IPS-15b (cell line): ENCODE results near the gene SLC36A4.
A peak's percentile ranks its signal among the peaks of the same experiment; 100 is the strongest.
"Not testable (repeated sequence)": the region's sequence is repeated elsewhere in the genome, so short reads cannot be mapped to it uniquely, and the experiment has no call there.

Source experiments
- H3K27me3 ChIP-seq: one replicate; pipeline ENCODE4 v1.6.1; 2013; ENCODE audit warnings: low read length; ENCODE audit not compliant: control insufficient read depth, insufficient read depth
- H3K36me3 ChIP-seq: one replicate; pipeline ENCODE4 v1.6.1; 2013; ENCODE audit warnings: low read length; ENCODE audit not compliant: control insufficient read depth, insufficient read depth
- H3K4me1 ChIP-seq: one replicate; pipeline ENCODE4 v1.6.1; 2013; ENCODE audit warnings: mild to moderate bottlenecking, low read length; ENCODE audit not compliant: control insufficient read depth, insufficient read depth
- H3K4me3 ChIP-seq: one replicate; pipeline ENCODE4 v1.5.1; 2013; ENCODE audit warnings: low read depth, low read length
- H3K9ac ChIP-seq: one replicate; pipeline ENCODE4 v1.6.1; 2013; ENCODE audit warnings: low read depth, mild to moderate bottlenecking, low read length
- H3K9me3 ChIP-seq: one replicate; pipeline ENCODE4 v1.6.1; 2013; ENCODE audit warnings: mild to moderate bottlenecking, low read length; ENCODE audit not compliant: control insufficient read depth, insufficient read depth

SLC36A4 gene

DNA sequence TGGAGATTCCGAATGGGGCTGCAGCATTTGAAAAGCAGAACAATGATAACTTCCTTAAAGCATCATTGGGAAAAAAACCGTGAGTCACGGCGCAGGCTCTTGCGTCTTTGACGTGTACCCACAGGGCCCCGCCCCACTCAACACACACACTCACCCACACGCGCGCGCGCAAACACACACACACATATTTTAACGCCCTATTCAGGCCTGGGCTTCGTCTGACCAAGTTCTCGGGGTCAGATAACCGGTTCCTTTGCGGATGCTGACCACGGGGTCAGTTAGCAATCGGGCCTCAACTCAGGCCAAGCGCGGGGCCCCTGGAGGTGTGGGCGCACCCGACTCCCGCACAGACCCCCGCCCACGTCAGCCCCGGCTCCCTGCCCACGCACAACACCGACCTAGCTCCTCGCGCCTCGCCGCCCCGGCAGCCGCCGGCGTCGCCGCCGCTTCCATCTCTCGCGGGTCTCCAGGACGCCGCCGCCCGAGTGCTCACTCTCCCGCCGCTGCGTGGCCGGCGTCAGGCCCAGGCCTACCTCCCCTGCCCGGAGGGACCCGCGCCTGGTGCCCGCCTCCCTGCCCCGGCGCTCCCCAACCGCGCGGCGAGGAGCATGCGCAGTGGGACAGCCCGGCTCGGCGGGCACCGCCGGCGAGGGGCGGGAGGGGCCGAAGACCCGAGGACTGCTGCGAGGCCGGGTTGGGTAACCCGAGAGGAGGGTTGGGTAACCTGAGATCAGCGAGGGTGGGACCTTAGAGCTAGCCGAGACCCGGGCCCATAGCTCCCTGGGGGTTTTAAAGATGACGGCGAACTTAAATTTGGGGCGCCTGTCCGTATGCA is at the start of gene SLC36A4:
Gene SLC36A4 (minus strand): TSS at position 612 of the 835 bp plus-strand sequence. CDS start 159 bp downstream, at position 453.
- peak within 1 kb of the TSS; percentile 62 for H3K4me3 ChIP-seq
- H3K9ac ChIP-seq: peak within 1 kb of the TSS; percentile 62
- H3K4me1 ChIP-seq: no peaks in the 10 kb centered on the region
- H3K27me3 ChIP-seq: no peaks in the 10 kb centered on the region
- H3K9me3 ChIP-seq: no peaks in the 10 kb centered on the region
- no peaks in the 10 kb centered on the region for H3K36me3 ChIP-seq

GRCh38 chr11:93246790-93247189 is 49.0 kb upstream of the SLC36A4 start:
- H3K9me3 ChIP-seq, H3K4me1 ChIP-seq, H3K4me3 ChIP-seq, H3K36me3 ChIP-seq, H3K27me3 ChIP-seq, H3K9ac ChIP-seq: not testable (repeated sequence)

DNA sequence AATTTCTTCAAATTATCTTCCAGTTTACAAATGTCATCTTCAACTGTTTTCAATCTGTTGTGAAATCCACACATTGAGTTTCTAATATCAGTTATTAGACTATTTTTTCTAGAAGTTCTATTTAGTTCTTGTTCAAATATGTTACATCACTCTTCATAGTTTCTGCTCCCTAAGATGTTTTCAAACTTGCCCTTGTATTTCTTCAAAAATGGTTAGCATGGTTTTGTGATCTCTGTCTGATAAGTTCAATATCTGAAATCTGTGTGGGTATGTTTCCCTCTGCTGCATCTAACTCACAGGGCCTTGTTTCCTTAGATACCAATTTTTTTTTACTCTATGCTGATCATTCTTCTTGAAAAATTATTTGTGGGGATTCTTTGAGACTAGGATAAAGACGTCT is 46.2 kb upstream of the SLC36A4 start:
- Histone ChIP-seq H3K36me3 (no peaks in the 10 kb centered on the region), H3K4me1 (no peaks in the 10 kb centered on the region), H3K27me3 (no peaks in the 10 kb centered on the region), H3K9me3 (no peaks in the 10 kb centered on the region), H3K4me3 (no peak overlapping the region), H3K9ac (no peak overlapping the region)

DNA sequence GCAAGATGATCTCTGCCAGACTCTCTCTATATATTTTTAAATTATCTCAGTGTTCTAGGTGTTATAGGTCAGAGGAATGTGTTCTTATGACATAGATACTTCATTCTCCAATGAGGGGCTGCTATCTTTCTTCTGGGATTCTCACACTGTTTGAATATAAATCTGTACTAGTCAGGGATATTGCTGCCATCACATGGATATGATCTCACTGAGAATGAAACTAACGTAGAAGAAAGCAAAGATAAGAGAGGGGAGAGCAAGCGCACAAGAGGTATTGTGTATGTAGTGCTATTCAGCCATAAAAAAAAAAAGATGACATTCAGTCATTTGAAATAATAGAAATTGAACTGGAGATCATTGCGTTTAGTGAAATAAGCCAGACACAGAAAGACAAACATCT is 42.2 kb upstream of the SLC36A4 start:
- Histone ChIP-seq H3K4me3 (no peak overlapping the region), H3K27me3 (no peaks in the 10 kb centered on the region), H3K4me1 (no peaks in the 10 kb centered on the region), H3K36me3 (no peaks in the 10 kb centered on the region), H3K9me3 (no peaks in the 10 kb centered on the region), H3K9ac (no peak overlapping the region)

DNA sequence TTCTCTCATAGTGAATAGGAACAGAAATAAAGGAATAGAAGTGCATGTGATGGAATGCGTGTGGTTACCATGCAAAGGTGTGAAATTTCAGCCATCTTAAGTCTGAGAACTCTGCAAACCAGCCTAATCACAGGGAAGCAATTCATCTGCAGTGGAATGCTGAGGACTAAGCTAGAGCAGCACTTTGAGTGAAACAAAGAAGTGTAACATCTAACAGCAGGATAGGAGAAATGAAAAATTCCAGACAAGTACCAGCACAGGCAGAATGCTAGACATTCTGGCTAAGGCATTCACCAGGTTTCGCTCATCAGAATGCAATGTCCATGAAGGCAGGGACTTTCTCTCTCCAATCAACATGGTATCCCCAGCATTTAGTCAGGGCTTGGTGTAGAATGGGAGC is 41.2 kb upstream of the SLC36A4 start:
- no peaks in the 10 kb centered on the region for H3K4me1 ChIP-seq
- no peak overlapping the region for H3K4me3 ChIP-seq
- no peaks in the 10 kb centered on the region for H3K36me3 ChIP-seq
- no peaks in the 10 kb centered on the region for H3K9me3 ChIP-seq
- no peaks in the 10 kb centered on the region for H3K27me3 ChIP-seq
- H3K9ac ChIP-seq: no peak overlapping the region

DNA sequence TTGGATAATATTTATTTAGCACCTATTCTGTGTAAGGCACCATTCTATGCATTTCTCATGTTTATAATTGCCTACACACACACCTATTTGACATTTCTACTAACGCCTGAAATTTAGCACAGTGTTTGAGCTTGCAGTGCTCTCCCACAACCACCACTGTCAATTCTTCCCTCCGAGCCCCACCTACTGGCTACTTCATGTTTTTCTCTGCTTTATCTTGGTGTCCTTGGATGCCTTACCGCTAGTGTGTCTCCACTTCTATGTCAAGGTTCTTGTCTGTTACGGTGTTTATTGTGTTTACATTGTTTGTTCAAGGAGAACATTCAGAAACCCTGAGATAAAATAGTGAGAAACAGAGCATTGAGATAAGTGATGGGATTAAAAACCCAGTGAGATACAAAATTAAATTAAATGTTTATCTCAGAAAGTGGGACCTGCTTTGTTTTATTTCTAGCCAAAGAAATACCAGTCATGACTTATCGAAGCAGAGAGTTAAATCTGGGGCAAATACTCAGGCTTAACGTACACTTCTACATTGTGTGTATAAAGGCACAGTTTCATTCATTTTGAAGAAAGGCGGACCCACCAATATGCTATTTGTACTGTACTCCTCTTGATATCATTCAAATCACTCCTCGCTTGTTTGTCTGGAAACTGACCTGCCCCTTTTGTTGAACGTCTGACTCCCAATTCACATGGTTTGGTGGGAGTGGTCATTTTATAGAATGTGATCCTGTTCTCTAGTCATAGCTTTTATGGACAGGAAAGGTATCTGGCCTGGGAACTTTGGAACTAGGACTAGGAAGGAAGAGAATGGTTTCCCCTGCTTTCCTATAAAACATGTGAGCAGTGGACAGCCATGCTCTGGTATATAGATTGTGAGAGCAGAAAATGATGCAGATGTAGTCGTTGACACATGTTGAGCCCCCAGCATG is 39.2 kb upstream of the SLC36A4 start:
- Histone ChIP-seq H3K36me3 (no peaks in the 10 kb centered on the region), H3K4me1 (no peaks in the 10 kb centered on the region), H3K4me3 (no peak overlapping the region), H3K9me3 (no peaks in the 10 kb centered on the region), H3K9ac (no peak overlapping the region), H3K27me3 (peaks cover 3% of the 10 kb centered on the region)

DNA sequence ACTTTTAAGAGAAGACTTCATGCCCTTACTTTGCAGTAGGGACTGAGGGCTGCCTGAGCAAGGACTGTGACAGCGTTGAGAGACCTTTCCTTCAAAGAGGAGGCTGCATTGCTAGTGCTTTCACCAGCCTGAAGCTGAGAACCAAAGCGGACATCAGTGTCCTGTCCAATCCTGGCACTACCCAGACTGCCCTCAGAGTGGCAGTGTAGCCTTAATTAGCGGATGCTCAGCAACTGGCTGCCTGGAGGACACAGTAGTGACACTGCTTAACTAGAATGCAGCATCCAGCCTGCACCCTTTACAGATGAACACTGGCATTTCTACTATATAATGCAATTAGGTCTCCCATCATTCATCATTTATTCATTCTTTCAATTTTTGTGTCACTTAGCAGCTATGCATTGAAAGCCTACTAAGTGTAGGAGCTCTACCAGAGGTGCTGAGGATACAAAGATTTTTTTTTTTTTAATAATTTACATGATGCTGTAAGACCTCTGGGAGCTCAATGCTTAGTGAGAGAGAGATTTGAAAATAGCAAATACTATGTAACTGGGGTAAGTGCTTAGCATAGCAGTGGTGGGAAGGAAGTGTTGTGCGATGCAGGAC is 36.9 kb upstream of the SLC36A4 start:
- Histone ChIP-seq H3K4me1 (no peaks in the 10 kb centered on the region), H3K9ac (no peak overlapping the region), H3K9me3 (no peaks in the 10 kb centered on the region), H3K36me3 (no peaks in the 10 kb centered on the region), H3K4me3 (no peak overlapping the region), H3K27me3 (peaks cover 3% of the 10 kb centered on the region)

GRCh38 chr11:93229876-93230275 is 32.1 kb upstream of the SLC36A4 start:
- Histone ChIP-seq H3K4me1 (no peaks in the 10 kb centered on the region), H3K9ac (no peak overlapping the region)

DNA sequence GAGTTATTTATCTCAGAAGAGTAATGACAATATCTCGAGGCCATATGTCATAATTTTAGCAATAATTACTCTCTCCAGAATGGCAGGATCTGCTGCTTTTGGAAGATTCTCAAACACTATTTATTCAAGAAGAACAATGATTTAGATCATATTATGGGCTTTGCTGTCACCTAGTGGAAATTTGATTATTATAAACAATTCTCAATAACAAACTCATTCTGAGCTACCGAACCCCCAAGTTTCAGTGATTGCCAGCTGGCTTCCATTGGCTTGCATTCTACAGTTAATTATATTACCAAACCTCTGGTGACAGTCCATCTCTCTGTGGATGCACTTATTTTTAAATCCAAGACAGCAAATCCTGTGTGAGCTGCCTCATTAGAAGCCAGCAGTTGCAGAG is 27.9 kb upstream of the SLC36A4 start:
- no peaks in the 10 kb centered on the region for H3K9me3 ChIP-seq
- no peaks in the 10 kb centered on the region for H3K4me1 ChIP-seq
- no peak overlapping the region for H3K4me3 ChIP-seq
- no peaks in the 10 kb centered on the region for H3K36me3 ChIP-seq
- no peaks in the 10 kb centered on the region for H3K27me3 ChIP-seq
- H3K9ac ChIP-seq: no peak overlapping the region

More at GRCh38 chr11:93229876-93230275, 32.1 kb upstream of the SLC36A4 start:
- Histone ChIP-seq H3K36me3 (no peaks in the 10 kb centered on the region), H3K27me3 (peaks cover 3% of the 10 kb centered on the region), H3K4me3 (no peak overlapping the region), H3K9me3 (no peaks in the 10 kb centered on the region)

- no peaks in the 10 kb centered on the region for H3K36me3 ChIP-seq
- no peak overlapping the region for H3K9ac ChIP-seq
- no peaks in the 10 kb centered on the region for H3K9me3 ChIP-seq
- H3K4me1 ChIP-seq: no peaks in the 10 kb centered on the region
- no peaks in the 10 kb centered on the region for H3K27me3 ChIP-seq
- H3K4me3 ChIP-seq: no peak overlapping the region
Observed at GRCh38 chr11:93221539-93221938, 23.7 kb upstream of the SLC36A4 start.

- no peaks in the 10 kb centered on the region for H3K27me3 ChIP-seq
- H3K4me1 ChIP-seq: no peaks in the 10 kb centered on the region
Observed at GRCh38 chr11:93220078-93220477, 22.3 kb upstream of the SLC36A4 start.

More at GRCh38 chr11:93220078-93220477, 22.3 kb upstream of the SLC36A4 start:
- Histone ChIP-seq H3K4me3 (no peak overlapping the region), H3K36me3 (no peaks in the 10 kb centered on the region), H3K9ac (no peak overlapping the region), H3K9me3 (no peaks in the 10 kb centered on the region)
